Lower lobe of right lung (tissue), 2 donors: ENCODE results near the gene ZNRF3. TPM values are rescaled to one million over a fixed set of nuclear protein-coding genes. Genes with fewer than 3 reads are reported as not detected.
A peak's percentile ranks its signal among the peaks of the same experiment; 100 is the strongest.
"Not testable (repeated sequence)": the region's sequence is repeated elsewhere in the genome, so short reads cannot be mapped to it uniquely, and the experiment has no call there.

Source experiments
- ATAC-seq, 2 donors: fragments of 200-7000 bp; cut with Tn5 transposase; one replicate each; pipeline ENCODE4 v1.9.1; 2020 to 2022; ENCODE audit warnings: mild to moderate bottlenecking in 2 of 2, moderate library complexity in 2 of 2
- DNase-seq: peaks from one replicate; pipeline ENCODE4 v3.0.0-alpha.2; 2020
- H3K27ac ChIP-seq: fragments of 200-600 bp; one replicate; pipeline ENCODE4 v1.8.0; 2022
- H3K27me3 ChIP-seq: fragments of 200-600 bp; one replicate; pipeline ENCODE4 v1.8.0; 2022; ENCODE audit warnings: low read depth
- H3K36me3 ChIP-seq: fragments of 200-600 bp; one replicate; pipeline ENCODE4 v1.8.0; 2022; ENCODE audit warnings: mild to moderate bottlenecking
- H3K4me1 ChIP-seq: fragments of 200-600 bp; one replicate; pipeline ENCODE4 v1.8.0; 2022
- H3K4me3 ChIP-seq: fragments of 200-600 bp; one replicate; pipeline ENCODE4 v1.8.0; 2022; ENCODE audit warnings: mild to moderate bottlenecking
- H3K9me3 ChIP-seq: fragments of 200-600 bp; one replicate; pipeline ENCODE4 v1.8.0; 2022
- CTCF ChIP-seq: fragments of 200-600 bp; IDR thresholded peaks from one replicate; pipeline ENCODE4 v1.8.0; 2022; ENCODE audit warnings: antibody characterized with exemption, mild to moderate bottlenecking
- intact Hi-C: fragments of 100-400 bp; cut with DNase I; formaldehyde crosslinking; loops from one replicate; pipeline ENCODE4 v1.11.0; 2022
- total RNA-seq: library from RNA; stranded (reverse); fragmentation: NEBNext Ultra II Directional; extraction: Animal tissue kit (Norgen Biotek cat#: 25700); gene quantifications from one replicate; pipeline ENCODE4 v1.2.1, GENCODE V29; 2021
- donor health status: DM: no; HTN: yes; CAD: no; lungs with severe emphysema.

ZNRF3 gene
- total RNA-seq, 1 donor from 2014 or later = 11.3 TPM

GRCh38 chr22:29002603-29003002, 119.2 kb downstream of the ZNRF3 start:
- intact Hi-C loops = no loop called here
- Histone ChIP-seq H3K4me1 (peaks cover 23% of the 10 kb centered on the region), H3K36me3 (no peaks in the 10 kb centered on the region), H3K9me3 (no peaks in the 10 kb centered on the region), H3K27ac (no peak overlapping the region), H3K4me3 (no peak overlapping the region), H3K27me3 (no peaks in the 10 kb centered on the region)
- ATAC-seq (no peak), DNase-seq (no peak)
- TF ChIP-seq CTCF = no peak

DNA sequence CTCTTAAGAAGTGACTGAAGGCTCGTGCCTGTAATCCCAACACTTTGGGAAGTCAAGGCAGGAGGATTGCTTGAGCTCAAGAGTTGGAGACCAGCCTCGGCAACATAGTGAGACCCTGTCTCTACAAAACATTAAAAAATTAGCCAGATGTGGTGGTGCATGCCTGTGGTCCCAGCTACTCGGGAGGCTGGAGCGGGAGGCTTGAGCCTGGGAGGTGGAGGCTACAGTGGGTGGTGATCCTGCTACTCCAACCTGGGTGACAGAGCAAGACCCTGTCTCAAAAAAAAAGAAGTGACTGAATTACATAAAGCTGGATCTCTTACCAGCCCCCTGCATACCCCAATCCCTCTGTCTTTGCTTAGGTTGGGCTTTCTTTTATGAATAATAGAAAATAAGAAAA, 120.2 kb downstream of the ZNRF3 start:
- Histone ChIP-seq H3K4me1 (peaks cover 23% of the 10 kb centered on the region), H3K36me3 (no peaks in the 10 kb centered on the region), H3K27me3 (no peaks in the 10 kb centered on the region), H3K9me3 (no peaks in the 10 kb centered on the region), H3K4me3 (no peak overlapping the region), H3K27ac (no peak overlapping the region)
- intact Hi-C loops = no loop called here
- DNase-seq (no peak), ATAC-seq (no peak)
- no peak for TF ChIP-seq CTCF

- H3K4me1 ChIP-seq = peaks cover 23% of the 10 kb centered on the region
Measured at GRCh38 chr22:29003975-29004646, 120.7 kb downstream of the ZNRF3 start.

GRCh38 chr22:29004647-29005371, 121.4 kb downstream of the ZNRF3 start:
- no peaks in the 10 kb centered on the region for H3K9me3 ChIP-seq
- peak; percentile 66 for DNase-seq
- H3K27me3 ChIP-seq = no peaks in the 10 kb centered on the region
- peak; percentile 88 to 92 for ATAC-seq
- no peak for TF ChIP-seq CTCF
- H3K27ac ChIP-seq = peak overlapping the region; percentile 54
- no peaks in the 10 kb centered on the region for H3K36me3 ChIP-seq
- peak overlapping the region; percentile 5 for H3K4me3 ChIP-seq
- intact Hi-C loops = no loop called here
- peaks cover 23% of the 10 kb centered on the region for H3K4me1 ChIP-seq

More at GRCh38 chr22:29003975-29004646, 120.7 kb downstream of the ZNRF3 start:
- Histone ChIP-seq H3K27me3 (no peaks in the 10 kb centered on the region), H3K9me3 (no peaks in the 10 kb centered on the region), H3K4me3 (no peak overlapping the region), H3K27ac (peak overlapping the region; percentile 54), H3K36me3 (no peaks in the 10 kb centered on the region)
- DNase-seq (peak; percentile 65), ATAC-seq (peak; percentile 74 to 76)
- intact Hi-C loops = no loop called here
- no peak for TF ChIP-seq CTCF

DNA sequence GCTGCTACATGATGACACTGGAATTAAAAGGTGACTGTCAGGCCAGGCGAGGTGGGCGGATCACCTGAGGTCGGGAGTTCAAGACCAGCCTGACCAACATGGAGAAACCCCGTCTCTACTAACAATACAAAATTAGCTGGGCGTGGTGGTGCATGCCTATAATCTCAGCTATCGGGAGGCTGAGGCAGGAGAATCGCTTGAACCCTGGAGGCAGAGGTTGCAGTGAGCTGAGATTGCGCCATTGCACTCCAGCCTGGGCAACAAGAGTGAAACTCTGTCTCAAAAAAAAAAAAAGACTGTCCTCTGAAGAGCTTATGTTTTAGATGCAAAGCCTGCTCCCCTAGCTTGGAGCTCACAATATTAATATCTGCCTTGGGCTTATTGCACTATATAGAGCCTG, 122.4 kb downstream of the ZNRF3 start:
- H3K4me3 ChIP-seq, H3K9me3 ChIP-seq, ATAC-seq, intact Hi-C loops, H3K27me3 ChIP-seq, H3K36me3 ChIP-seq, DNase-seq, H3K27ac ChIP-seq: not testable (repeated sequence)
- H3K4me1 ChIP-seq = peaks cover 23% of the 10 kb centered on the region

- no peak overlapping the region for H3K27ac ChIP-seq
- H3K36me3 ChIP-seq = no peaks in the 10 kb centered on the region
- H3K4me1 ChIP-seq = peaks cover 28% of the 10 kb centered on the region
- ATAC-seq (no peak), DNase-seq (no peak)
- H3K9me3 ChIP-seq = no peaks in the 10 kb centered on the region
- TF ChIP-seq CTCF = no peak
- no peaks in the 10 kb centered on the region for H3K27me3 ChIP-seq
- no peak overlapping the region for H3K4me3 ChIP-seq
- intact Hi-C loops = no loop called here
Measured at GRCh38 chr22:29006346-29006745, 123.0 kb downstream of the ZNRF3 start.
